GM18909 (cell line): ENCODE data around the gene WNT2B.

Experiments
- ATAC-seq: cut with Tn5 transposase; IDR thresholded peaks from one replicate; pipeline ENCODE4 v1.9.1; 2021; ENCODE audit warnings: mild to moderate bottlenecking; ENCODE audit not compliant: unreplicated experiment, poor library complexity

Gene WNT2B

GRCh38 chr1:112557385-112557784 is 48.6 kb downstream of the WNT2B start:
- no peak for ATAC-seq

- no peak for ATAC-seq
These were observed 49.9 kb downstream of the WNT2B start for GRCh38 chr1:112558634-112559033.

GRCh38 chr1:112563341-112563740 is 54.6 kb downstream of the WNT2B start:
- ATAC-seq: no peak

GRCh38 chr1:112564081-112564480 is 55.3 kb downstream of the WNT2B start:
- no peak for ATAC-seq

- no peak for ATAC-seq
These were observed 57.0 kb downstream of the WNT2B start for GRCh38 chr1:112565800-112566199.

- ATAC-seq: no peak
These were observed 66.5 kb downstream of the WNT2B start for GRCh38 chr1:112575154-112575804.

- ATAC-seq: no peak
These were observed 67.5 kb downstream of the WNT2B start for GRCh38 chr1:112576240-112576639.
